HG03558 (cell line): ENCODE results near the gene SF3A1.
"Not testable (repeated sequence)": the region's sequence is repeated elsewhere in the genome, so short reads cannot be mapped to it uniquely, and the experiment has no call there.

Experiments
- ATAC-seq: cut with Tn5 transposase; IDR thresholded peaks from one replicate; pipeline ENCODE4 v1.9.1; 2021; ENCODE audit warnings: moderate number of reproducible peaks; ENCODE audit not compliant: unreplicated experiment; ENCODE audit errors: extremely low read depth

Gene SF3A1, protein sequence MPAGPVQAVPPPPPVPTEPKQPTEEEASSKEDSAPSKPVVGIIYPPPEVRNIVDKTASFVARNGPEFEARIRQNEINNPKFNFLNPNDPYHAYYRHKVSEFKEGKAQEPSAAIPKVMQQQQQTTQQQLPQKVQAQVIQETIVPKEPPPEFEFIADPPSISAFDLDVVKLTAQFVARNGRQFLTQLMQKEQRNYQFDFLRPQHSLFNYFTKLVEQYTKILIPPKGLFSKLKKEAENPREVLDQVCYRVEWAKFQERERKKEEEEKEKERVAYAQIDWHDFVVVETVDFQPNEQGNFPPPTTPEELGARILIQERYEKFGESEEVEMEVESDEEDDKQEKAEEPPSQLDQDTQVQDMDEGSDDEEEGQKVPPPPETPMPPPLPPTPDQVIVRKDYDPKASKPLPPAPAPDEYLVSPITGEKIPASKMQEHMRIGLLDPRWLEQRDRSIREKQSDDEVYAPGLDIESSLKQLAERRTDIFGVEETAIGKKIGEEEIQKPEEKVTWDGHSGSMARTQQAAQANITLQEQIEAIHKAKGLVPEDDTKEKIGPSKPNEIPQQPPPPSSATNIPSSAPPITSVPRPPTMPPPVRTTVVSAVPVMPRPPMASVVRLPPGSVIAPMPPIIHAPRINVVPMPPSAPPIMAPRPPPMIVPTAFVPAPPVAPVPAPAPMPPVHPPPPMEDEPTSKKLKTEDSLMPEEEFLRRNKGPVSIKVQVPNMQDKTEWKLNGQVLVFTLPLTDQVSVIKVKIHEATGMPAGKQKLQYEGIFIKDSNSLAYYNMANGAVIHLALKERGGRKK

GRCh38 chr22:30356449-30357235, at the start of gene SF3A1, which contains the start of gene CCDC157:
TSS of gene SF3A1 (minus strand) at chr22:30356894. CDS start at chr22:30356792, 102 bp downstream.
TSS of gene CCDC157 (plus strand) at chr22:30357007. CDS start at chr22:30366001, 8,994 bp downstream.
- peak; percentile 59 for ATAC-seq

- ATAC-seq = no peak
Measured at GRCh38 chr22:30406400-30406799, 49.7 kb upstream of the SF3A1 start.

DNA sequence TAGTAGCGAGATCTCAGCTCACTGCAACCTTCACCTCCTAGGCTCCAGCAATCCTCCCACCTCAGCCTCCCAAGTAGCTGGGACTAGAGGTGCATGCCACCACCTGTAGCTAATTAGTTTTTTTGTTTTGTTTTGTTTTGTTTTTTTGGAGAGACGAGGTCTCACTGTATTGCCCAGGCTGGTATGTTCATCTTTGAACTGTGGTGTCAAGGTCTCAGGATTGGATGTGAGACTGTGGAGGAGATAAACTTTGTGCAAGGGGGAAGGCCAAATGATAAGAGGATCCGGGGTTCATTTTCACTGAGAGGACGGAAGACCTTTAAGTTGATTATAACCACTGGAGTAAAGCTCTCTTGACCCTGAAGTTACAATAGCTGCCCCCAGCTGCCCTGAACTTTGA, 49.0 kb upstream of the SF3A1 start:
- no peak for ATAC-seq

GRCh38 chr22:30404307-30404706, 47.6 kb upstream of the SF3A1 start:
- ATAC-seq = no peak

GRCh38 chr22:30402766-30403104, 46.0 kb upstream of the SF3A1 start:
- ATAC-seq = not testable (repeated sequence)

GRCh38 chr22:30402028-30402765, 45.5 kb upstream of the SF3A1 start:
- ATAC-seq = no peak

DNA sequence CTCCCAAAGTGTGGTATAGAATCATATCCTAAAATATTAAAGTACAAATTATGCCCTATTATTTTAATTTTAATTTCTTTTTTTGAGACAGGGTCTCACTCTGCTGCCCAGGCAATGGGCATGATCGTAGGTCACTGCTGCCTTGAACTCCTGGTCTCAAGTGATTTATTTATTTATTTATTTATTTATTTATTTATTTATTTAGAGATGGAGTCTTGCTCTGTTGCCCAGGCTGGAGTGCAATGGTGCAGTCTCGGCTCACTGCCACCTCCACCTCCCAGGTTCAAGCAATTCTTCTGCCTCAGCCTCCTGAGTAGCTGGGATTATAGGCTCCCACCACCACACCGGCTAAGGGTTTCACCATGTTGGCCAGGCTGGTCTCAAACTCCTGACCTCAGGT, 44.3 kb upstream of the SF3A1 start:
- not testable (repeated sequence) for ATAC-seq

- ATAC-seq = no peak
Measured at GRCh38 chr22:30400159-30400558, 43.5 kb upstream of the SF3A1 start.

GRCh38 chr22:30399718-30400117, 43.0 kb upstream of the SF3A1 start:
- ATAC-seq = no peak

DNA sequence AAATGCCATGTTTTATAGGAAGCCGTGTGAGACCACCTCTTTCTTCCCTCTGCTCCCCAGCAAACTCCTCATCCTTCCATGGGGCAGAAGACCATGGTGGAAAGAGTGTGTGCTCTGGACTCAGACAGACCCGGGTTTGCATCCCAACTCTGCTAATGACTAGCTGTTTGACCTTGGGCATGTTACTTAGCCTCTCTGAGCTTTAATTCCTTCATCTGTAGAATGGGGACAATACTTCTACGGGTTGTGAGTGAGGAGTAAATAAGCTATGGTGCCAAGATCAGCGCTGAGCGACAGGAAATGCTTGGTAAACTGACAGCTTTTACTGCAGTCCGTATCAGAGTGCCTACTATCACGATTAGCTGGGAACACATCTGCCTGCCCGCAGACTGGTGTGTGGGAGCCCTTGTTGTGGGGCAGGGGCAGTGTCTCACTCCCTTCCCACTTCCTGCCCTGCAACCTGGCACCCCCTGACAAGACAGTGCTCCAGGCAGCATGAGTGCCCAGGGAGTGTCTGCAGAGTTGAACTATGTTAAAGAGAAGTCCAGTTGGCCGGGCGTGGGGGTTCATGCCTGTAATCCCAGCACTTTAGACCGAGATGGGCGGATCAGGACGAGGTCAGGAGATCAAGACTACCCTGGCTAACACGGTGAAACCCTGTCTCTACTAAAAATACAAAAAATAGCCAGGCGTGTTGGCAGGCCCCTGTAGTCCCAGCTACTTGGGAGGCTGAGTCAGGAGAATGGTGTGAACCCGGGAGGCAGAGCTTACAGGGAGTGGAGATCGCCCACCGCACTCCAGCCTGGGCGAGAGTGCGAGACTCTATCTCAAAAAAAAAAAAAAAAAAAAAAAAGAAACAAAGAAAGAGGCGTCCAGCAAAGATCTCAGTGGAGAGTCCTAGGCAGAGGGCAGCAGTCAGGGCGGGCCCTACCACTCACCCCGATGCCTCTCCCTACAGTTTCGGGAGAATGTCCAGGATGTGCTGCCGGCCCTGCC, 42.3 kb upstream of the SF3A1 start:
- ATAC-seq = no peak

DNA sequence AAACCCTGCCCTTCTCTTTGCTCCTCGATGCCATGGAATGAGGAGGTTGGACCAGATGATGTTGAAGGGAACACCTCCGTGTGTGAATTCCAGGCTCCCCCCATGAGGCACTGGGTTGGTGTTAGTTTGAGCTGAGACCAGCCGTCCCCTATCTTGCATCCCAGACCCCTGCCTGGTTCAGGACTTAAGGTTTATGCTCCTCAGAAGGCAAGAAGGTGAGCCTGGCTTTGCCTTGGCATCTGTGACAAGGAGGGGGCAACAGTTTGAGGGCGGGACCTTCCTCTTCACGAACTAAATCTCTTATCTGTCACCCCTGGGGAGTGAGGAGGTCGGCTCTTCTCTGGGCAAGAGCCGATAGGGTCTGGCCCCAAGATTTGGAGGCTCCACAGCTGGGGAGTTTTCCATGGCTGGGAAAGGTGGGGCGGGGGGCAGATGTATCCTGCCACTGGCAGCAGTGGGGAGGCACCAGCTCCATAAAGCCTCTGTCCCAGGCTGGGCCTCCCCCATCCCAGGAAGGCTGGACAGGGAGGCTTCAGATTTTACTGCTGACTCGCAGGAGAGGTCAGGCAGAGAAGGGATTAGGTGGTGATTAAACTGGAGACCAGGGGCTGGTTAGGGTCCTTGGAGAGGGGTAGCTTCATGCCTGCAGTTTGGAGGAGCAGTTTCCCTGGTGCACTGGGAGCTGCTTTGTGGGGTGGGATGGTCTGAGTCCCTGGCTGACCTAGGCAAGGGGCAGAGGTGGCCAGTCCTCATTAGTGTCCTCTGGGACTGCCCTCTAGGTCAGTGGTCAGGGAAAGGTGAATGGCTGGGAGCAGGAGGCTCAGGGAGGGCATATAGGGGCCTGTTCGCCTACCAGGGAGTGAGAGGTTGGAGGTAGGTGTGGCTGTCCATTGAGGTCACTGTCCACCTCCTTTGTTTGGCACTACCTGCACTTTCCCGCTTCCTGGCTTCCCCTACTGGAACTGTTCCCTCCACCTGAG, 41.3 kb upstream of the SF3A1 start:
- no peak for ATAC-seq

DNA sequence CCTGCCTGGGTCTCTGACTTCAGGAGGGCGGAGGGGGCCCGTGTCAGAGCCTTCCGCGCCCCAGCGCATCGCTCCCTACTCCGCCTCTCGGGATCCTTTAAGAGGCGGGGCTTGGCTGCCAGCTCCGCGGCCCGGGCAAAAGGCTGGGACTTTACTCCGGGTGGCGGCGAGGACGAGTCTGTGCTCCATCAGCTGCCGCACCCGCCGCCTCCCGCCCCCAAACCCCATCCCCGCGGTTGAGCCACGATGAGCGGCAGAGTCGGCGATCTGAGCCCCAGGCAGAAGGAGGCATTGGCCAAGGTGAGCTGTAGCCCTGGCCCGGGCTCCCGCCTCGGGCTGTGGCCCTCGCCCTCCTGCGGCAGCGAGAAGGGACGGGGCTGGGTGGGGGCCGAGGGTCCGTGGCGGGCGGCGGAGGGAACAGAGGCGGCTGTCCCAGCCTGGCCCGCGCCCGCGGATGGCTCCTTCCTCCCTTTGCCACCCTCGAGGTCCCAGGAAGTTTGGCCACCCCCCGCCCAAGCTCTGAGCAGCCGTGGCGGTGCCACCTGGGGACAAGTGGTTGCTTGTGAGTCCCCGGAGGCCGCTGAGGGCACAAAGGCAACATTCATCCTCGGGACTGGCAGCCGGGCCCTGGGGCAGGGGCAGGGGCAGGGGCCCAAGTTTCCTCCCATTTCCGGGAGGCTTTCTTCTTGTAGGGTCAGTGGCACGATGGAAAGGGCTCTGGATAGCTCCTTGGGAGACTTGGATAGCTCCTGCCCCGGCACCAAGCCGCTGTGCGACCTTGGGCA, 40.4 kb upstream of the SF3A1 start, which contains the start of gene SEC14L2:
Gene SEC14L2, plus strand, starts transcription at position 148 of the 785 bp plus-strand sequence. Its CDS starts 99 bp downstream, at position 247.
- no peak for ATAC-seq

DNA sequence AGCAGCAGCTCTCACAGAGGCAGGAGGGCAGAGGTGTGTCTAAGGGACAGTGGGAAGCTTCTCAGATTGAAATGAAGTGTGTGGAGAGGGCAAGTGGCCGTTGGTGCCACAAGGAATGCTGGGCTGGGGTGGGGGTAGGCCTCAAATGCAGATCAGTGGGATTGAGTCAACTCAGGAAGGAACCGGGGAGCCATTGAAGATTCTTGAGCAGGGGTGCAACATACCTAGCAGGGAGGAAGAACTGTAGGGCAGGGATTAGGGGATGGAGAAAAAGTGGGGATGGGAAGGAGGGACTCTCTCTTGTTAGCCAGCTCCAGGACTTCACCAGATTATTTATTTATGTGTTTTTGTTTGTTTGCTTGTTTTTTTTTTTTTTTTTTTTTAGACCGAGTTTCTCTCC, 37.2 kb upstream of the SF3A1 start:
- ATAC-seq = no peak

DNA sequence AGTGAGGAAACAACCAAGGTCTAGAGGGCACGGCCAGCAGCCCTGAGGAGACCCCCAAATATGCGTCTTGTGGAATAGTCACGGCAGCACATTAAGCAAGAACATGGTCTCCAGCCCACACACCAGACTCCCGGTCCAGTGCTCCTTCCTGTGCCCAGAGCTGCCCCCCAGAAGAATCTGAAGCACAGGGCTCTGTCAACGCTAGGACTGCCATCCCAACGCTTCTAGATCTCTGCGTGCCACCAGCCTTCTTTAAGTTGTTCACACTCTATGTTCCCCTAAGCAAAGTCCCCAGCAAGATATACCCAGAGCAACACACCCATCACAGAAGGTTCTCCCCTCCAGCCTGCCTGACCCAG, 36.6 kb upstream of the SF3A1 start:
- ATAC-seq = no peak

- no peak for ATAC-seq
Measured at GRCh38 chr22:30392661-30393321, 36.1 kb upstream of the SF3A1 start.

DNA sequence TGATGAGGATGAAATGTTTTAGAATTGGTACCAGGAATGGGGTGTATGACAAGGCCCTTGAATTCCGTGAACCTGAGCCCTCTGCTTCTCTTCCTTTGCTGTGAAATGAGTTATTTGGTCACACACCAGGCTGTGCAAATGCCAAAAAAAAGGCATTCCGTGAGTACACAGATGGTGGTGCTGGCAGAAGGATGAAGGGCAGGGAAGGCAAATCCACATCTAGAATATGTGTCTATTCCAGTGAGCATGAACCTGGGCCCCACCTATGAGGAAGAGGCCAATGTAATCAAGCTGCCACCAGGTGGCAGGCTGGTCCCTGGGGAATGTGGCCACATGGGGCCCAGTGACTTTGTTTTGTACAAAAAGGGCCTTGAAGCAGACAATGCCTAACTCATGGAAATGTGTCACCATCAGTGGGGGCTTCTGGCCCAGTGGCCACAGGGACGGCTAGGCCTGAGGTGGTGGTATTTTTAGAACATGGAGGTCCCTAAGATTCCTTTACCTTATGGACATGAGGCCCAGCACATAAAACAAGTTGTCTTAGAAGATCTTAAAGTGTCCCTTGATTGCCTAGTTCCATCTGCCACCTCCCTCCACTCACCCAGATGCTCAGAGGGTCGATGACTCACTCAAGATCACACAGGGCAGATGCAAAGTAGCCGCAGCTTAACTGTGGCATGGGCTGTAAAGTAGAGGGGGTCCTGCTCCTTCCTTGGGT, 34.4 kb upstream of the SF3A1 start:
- ATAC-seq = no peak
